SK-N-SH treated with all-trans-retinoic acid at 6 μM for 48 hours (cell line): Measurements from ENCODE around the gene KISS1.

Source experiments
- BACH2 ChIP-seq: fragments of 250-450 bp; sonication (Bioruptor Pico); IDR thresholded peaks from 2 replicates; pipeline ENCODE4 v1.9.0; 2021; ENCODE audit warnings: mild to moderate bottlenecking, borderline replicate concordance
- CSDC2 ChIP-seq: fragments of 250-450 bp; sonication (Bioruptor Pico); IDR thresholded peaks from 2 replicates; pipeline ENCODE4 v1.5.0; 2020; ENCODE audit warnings: mild to moderate bottlenecking, moderate library complexity
- ISL1 ChIP-seq: fragments of 250-450 bp; sonication (Bioruptor Pico); IDR thresholded peaks from 2 replicates; pipeline ENCODE4 v2.1.2; 2022; ENCODE audit warnings: mild to moderate bottlenecking, moderate library complexity
- RARB ChIP-seq: fragments of 250-450 bp; sonication (Bioruptor Pico); IDR thresholded peaks from 2 replicates; pipeline ENCODE4 v1.8.0; 2021; ENCODE audit warnings: mild to moderate bottlenecking, moderate library complexity
- ZFP3 ChIP-seq: fragments of 250-450 bp; sonication (Bioruptor Pico); IDR thresholded peaks from 2 replicates; pipeline ENCODE4 v1.5.0; 2020; ENCODE audit warnings: mild to moderate bottlenecking, moderate library complexity
- ZNF565 ChIP-seq: fragments of 450-650 bp; formaldehyde crosslinking; conservative IDR thresholded peaks from 2 replicates; pipeline ENCODE4 v1.5.0; 2020; ENCODE audit warnings: low read depth, mild to moderate bottlenecking, moderate library complexity
- TF ChIP-seq, protein P1 (sequence below): fragments of 250-450 bp; sonication (Bioruptor Pico); IDR thresholded peaks from 2 replicates; pipeline ENCODE4 v1.8.0; 2020; ENCODE audit warnings: mild to moderate bottlenecking, moderate library complexity, borderline replicate concordance

DNA sequence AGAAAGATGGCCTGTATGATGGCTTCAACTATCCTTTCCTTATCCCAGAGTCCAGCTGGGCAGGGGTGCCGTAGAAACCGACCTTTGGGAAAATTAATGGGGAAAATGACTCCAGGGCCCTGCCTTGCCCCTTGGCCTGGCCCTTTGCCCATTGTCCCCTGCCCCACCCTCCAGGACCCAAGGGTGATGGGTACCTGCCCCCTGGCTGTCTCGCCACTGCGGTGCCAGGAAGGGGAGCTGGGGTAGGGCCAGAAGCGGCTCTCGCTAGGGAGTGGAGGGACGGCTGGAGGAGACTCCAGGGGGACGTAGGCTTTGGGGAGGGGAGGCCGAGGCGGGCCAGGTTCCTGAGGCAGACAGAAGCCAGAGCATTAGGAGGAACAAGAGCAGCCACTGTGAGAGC is 46.6 kb upstream of the KISS1 start:
- TF ChIP-seq RARB (no peak), CSDC2 (CRISPR knock-in tag) (no peak), ZFP3 (CRISPR knock-in tag) (no peak), ZNF565 (CRISPR knock-in tag) (no peak), BACH2 (no peak), ISL1 (no peak)
- TF ChIP-seq, protein P1, sequence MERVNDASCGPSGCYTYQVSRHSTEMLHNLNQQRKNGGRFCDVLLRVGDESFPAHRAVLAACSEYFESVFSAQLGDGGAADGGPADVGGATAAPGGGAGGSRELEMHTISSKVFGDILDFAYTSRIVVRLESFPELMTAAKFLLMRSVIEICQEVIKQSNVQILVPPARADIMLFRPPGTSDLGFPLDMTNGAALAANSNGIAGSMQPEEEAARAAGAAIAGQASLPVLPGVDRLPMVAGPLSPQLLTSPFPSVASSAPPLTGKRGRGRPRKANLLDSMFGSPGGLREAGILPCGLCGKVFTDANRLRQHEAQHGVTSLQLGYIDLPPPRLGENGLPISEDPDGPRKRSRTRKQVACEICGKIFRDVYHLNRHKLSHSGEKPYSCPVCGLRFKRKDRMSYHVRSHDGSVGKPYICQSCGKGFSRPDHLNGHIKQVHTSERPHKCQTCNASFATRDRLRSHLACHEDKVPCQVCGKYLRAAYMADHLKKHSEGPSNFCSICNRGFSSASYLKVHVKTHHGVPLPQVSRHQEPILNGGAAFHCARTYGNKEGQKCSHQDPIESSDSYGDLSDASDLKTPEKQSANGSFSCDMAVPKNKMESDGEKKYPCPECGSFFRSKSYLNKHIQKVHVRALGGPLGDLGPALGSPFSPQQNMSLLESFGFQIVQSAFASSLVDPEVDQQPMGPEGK, result no peak
